ENCODE results near the gene BICC1. TPM values are rescaled to one million over a fixed set of nuclear protein-coding genes. Genes with fewer than 3 reads are reported as not detected.

Gene BICC1
- total RNA-seq, 1 experiment from 2014 or later, result not detected

- Histone ChIP-seq H2AFZ (ENCODE audit: low read depth, low read length, poor library complexity, severe bottlenecking) (no peak overlapping the region), H3K27me3 (ENCODE audit: insufficient read depth, low read length) (no peaks in the 10 kb centered on the region), H3K4me1 (ENCODE audit: control insufficient read depth in 1 of 2, insufficient read depth in 2 of 2, low read length in 2 of 2) (peaks cover 7 to 13% of the 10 kb centered on the region in 2 experiments; a peak in 3 of 4 replicates), H3K36me3 (ENCODE audit: control insufficient read depth in 1 of 2, insufficient read depth in 2 of 2, low read length in 2 of 2) (no peaks in the 10 kb centered on the region), H4K20me1 (ENCODE audit: insufficient read depth) (no peaks in the 10 kb centered on the region), H3K9me2 (ENCODE audit: insufficient read depth) (no peaks in the 10 kb centered on the region), H3K4me2 (ENCODE audit: low read length) (no peak overlapping the region), H3K4me3 (replicated peaks in 1 of 2; ENCODE audit: low read depth in 1 of 2, low read length in 2 of 2) (no peak overlapping the region), H3K79me2 (ENCODE audit: insufficient read depth, low read length) (no peaks in the 10 kb centered on the region), H3K9me3 (ENCODE audit: control insufficient read depth in 1 of 2, insufficient read depth in 1 of 2, low read depth in 1 of 2, low read length in 2 of 2) (no peaks in the 10 kb centered on the region), H3K9ac (ENCODE audit: low read length) (no peak overlapping the region), H3K27ac (ENCODE audit: low read depth, low read length) (no peak overlapping the region)
- CTCF ChIA-PET, result no interaction called here
- BruUV-seq (replicated peaks), result no TSS peak
- RAD21 ChIA-PET (ENCODE audit: low non-redundant PET in 1 of 2, low total read pairs in 2 of 2, uncharacterized antibody in 2 of 2, unreplicated experiment in 2 of 2), result no interaction called here
- DNase-seq (ENCODE audit: low read depth, low spot score) (no peak), ATAC-seq (no peak)
- TF ChIP-seq EZH2 (IDR thresholded peaks at IDR 0.05) (no peak), TCF7L2 (IDR thresholded peaks at IDR 0.05; ENCODE audit: borderline replicate concordance, extremely low read depth, insufficient read depth, insufficient read length) (no peak), SIN3A (IDR thresholded peaks at IDR 0.05; ENCODE audit: low read depth) (no peak), POLR2A (IDR thresholded peaks at IDR 0.05; ENCODE audit: borderline replicate concordance, extremely low read depth, insufficient read depth, insufficient read length) (no peak), SRF (IDR thresholded peaks at IDR 0.05; ENCODE audit: low read depth) (no peak), CEBPB (IDR thresholded peaks at IDR 0.05; ENCODE audit: low read depth) (no peak), ZNF274 (IDR thresholded peaks at IDR 0.05; ENCODE audit: low read depth, low read length) (no peak), ATF3 (IDR thresholded peaks at IDR 0.05) (no peak), JUND (IDR thresholded peaks at IDR 0.05) (no peak), ZFX (IDR thresholded peaks at IDR 0.05) (no peak), CTCF (IDR thresholded peaks at IDR 0.05 in 2 of 3, conservative IDR thresholded peaks at IDR 0.05 in 1 of 3; ENCODE audit: borderline replicate concordance in 1 of 3, insufficient read depth in 1 of 3, low read depth in 2 of 3, low read length in 2 of 3) (no peak), MAX (IDR thresholded peaks at IDR 0.05) (no peak), SP1 (IDR thresholded peaks at IDR 0.05; ENCODE audit: low read depth) (no peak)
- TF ChIP-seq, protein P1, sequence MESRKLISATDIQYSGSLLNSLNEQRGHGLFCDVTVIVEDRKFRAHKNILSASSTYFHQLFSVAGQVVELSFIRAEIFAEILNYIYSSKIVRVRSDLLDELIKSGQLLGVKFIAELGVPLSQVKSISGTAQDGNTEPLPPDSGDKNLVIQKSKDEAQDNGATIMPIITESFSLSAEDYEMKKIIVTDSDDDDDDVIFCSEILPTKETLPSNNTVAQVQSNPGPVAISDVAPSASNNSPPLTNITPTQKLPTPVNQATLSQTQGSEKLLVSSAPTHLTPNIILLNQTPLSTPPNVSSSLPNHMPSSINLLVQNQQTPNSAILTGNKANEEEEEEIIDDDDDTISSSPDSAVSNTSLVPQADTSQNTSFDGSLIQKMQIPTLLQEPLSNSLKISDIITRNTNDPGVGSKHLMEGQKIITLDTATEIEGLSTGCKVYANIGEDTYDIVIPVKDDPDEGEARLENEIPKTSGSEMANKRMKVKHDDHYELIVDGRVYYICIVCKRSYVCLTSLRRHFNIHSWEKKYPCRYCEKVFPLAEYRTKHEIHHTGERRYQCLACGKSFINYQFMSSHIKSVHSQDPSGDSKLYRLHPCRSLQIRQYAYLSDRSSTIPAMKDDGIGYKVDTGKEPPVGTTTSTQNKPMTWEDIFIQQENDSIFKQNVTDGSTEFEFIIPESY (IDR thresholded peaks at IDR 0.05; ENCODE audit: extremely low read depth, insufficient replicate concordance, low read length), result no peak
- POLR2A ChIA-PET, result no interaction called here
- intact Hi-C loops (cut with micrococcal nuclease), result no loop called here
These were observed 346.9 kb downstream of the BICC1 start for GRCh38 chr10:58859526-58859925.
